ENCODE results near the gene OBP2A.

The OBP2A gene

GRCh38 chr9:135552021-135552697 lies 6.2 kb downstream of the OBP2A start:
- no peak for DNase-seq (ENCODE audit: low spot score)

DNA sequence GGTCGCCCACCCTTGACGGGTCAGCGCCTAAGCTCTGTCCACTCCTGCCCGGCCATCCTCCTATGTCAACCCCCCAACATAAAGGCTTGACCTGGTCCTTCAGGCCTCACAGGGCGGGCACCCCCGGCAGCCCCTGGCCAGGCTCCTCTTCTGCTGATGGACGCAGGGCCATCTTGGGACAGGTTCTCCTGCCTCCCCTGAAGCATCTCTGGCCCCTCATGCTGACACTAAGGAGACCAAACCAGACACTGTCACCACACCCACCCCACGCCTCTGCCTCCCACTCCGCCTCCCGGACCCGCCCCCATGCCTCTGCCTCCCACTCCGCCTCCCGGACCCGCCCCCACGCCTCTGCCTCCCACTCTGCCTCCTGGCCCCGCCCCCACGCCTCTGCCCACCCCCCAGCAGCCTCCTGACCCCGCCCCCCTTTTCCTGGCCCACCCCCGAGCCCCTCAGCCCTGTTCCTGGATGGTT lies 6.8 kb downstream of the OBP2A start:
- peak; percentile 64 for DNase-seq (ENCODE audit: low spot score)

DNA sequence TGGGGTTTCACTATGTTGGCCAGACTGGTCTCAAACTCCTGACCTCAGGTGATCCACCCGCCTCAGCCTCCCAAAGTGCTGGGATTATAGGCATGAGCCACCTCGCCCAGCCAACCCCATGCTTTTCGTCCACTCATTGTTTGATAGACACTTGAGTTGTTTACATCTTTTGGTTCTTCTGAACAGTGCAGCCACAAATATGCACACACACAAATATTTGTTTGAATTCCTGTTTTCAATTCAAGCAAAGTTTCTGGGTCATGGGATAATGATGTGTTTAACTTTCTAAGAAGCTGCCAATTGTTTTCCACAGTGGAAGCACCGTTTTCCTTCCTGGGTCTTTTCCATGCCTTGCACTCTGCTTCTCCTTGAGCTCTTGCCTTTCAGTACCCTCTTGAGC lies 8.8 kb downstream of the OBP2A start:
- DNase-seq (ENCODE audit: low spot score) = no peak

DNA sequence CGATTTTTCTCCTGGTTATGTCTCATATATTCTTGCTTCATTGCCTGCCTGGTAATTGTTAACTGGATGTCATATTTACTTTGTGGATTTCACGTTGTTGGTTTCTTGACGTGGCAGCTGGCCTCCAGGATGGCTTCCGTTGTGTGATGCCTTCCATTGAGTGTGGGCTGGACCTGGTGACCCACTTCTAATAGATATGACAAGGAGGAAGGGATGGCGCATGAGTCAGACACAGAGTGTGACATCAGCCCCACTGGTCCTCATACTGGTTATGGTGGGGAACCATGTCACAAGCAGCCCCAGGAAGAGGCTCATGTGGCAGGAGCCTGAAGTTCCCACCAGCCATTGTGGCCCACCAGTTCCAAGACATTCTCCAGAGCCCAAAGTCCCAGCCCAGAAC lies 9.3 kb downstream of the OBP2A start:
- no peak for DNase-seq (ENCODE audit: low spot score)

DNA sequence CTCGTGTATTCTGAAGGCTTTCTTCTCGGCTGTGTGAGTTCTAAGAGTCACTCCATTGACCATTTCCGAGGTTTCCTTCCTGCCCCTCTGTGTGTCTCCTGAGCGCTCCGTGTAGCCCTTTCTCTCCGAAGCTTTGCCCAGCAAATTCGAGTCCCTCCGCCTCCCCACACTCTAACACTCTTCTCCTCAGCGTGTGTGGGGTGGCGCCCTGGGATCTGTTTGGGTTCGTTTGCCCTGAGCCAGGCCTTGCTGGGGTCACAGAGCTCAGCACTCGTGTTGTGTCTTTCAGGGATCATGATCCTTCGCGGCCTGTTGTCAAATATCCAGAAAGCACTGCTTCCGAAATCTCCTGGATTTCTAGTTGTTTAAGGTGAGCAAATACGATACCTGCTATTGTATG lies 10.0 kb downstream of the OBP2A start:
- no peak for DNase-seq (ENCODE audit: low spot score)

- DNase-seq (ENCODE audit: low spot score) = no peak
These were observed 13.7 kb downstream of the OBP2A start for GRCh38 chr9:135559606-135560005.

- no peak for DNase-seq (ENCODE audit: low spot score)
These were observed 15.7 kb downstream of the OBP2A start, which contains the start of gene PAEP for GRCh38 chr9:135561391-135562234. Gene PAEP, plus strand, starts transcription at chr9:135561756.

GRCh38 chr9:135562235-135562745 lies 16.4 kb downstream of the OBP2A start:
- no peak for DNase-seq (ENCODE audit: low spot score)

GRCh38 chr9:135563039-135563476 lies 17.1 kb downstream of the OBP2A start:
- no peak for DNase-seq (ENCODE audit: low spot score)

DNA sequence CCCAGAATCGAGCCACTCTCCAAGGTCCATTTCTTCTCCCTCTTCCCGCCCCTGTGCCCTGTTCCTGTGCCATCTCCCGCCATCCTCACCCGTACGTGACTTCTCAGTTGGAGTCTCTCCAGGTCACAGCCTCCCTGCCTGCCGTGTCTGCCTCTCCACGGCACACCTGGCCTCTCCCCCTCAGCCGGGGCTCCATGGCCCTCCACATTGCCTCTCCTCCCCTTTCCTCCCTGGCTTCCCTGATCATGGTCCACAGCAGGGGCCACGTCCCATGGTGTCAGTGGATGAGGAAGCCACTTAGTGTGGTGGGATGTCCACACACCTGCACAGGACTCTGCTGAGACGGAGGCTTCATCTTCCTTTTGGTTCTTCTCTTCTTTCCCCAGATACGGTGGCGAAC lies 17.9 kb downstream of the OBP2A start:
- no peak for DNase-seq (ENCODE audit: low spot score)

GRCh38 chr9:135565141-135565628 lies 19.3 kb downstream of the OBP2A start:
- no peak for DNase-seq (ENCODE audit: low spot score)

- no peak for DNase-seq (ENCODE audit: low spot score)
These were observed 19.7 kb downstream of the OBP2A start for GRCh38 chr9:135565636-135566035.

- no peak for DNase-seq (ENCODE audit: low spot score)
These were observed 20.6 kb downstream of the OBP2A start for GRCh38 chr9:135566552-135566951.

- no peak for DNase-seq (ENCODE audit: low spot score)
These were observed 21.4 kb downstream of the OBP2A start for GRCh38 chr9:135567311-135567710.

DNA sequence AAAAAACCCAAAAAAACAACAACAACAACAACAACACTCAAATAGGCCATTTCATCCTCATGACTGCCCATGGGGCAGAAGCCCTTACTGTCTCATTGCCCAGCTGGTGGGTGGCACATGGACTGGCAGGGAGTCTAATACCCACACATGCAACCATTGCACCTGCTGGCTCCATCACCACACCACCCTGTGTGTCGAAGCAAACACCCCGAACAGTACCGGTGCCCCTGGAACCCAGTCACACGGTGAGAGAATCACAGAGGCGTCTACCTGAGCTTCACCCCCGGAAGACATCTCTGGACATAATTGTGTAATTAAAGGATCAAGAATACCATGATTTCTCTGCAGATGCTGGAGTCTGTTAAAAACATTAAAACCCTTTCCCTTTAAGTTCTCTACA lies 22.1 kb downstream of the OBP2A start:
- no peak for DNase-seq (ENCODE audit: low spot score)

DNA sequence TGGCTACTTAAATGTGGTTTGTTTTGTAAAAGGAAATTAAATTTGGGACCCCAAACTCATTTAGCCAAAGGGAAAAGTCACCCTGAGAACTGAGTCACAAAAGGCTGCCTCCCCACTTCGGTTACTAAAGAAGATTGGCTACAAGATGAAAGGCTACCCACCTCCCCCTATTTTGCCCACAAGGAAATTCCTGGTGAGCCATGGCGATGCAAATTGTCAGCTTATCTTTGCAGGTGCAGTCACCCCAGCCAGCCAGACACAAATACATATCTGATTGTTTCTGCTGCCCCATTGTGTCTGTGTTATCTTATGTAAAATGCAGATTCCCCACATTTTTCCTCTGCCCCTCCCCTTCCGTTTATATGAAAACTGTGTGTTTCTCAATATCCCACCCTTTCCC lies 24.5 kb downstream of the OBP2A start:
- no peak for DNase-seq (ENCODE audit: low spot score)

- DNase-seq (ENCODE audit: low spot score) = no peak
These were observed 26.3 kb downstream of the OBP2A start for GRCh38 chr9:135572233-135572632.

DNA sequence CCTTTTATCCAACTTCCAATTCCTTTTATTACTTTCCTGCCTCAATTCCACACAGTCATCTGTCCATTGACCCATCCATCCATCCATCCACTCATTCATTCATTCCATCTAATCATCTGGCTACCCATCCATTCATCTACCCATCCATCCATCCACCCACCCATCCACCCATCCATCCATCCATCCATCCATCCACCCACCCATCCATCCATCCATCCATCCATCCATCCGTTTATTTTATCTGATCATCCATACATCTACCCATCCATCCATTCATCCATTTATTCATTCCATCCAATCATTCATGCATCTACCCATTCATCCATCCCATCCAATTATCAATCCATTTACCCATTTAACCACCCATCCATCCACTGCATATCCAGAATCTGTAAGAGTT lies 27.2 kb downstream of the OBP2A start:
- no peak for DNase-seq (ENCODE audit: low spot score)

DNA sequence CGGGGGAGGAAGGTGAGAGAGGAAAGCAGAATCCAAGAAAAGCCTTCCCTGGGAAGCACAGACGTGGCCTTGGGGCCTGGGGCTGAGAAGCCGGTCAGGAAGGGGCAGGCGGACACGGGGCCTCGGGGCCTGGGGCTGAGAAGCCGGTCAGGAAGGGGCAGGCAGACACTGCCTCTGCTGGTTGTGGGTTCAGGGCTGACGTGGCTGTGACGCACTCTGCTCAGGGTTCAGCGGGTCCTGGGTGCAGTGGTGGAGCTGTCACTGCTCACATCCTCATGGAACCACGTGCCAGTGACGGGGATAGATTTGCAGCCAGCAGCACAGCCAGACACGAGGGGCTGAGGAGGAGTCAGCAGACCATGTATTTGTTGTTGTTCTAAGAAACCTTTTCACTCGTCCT lies 28.4 kb downstream of the OBP2A start:
- peak; percentile 14 for DNase-seq (ENCODE audit: low spot score)

DNA sequence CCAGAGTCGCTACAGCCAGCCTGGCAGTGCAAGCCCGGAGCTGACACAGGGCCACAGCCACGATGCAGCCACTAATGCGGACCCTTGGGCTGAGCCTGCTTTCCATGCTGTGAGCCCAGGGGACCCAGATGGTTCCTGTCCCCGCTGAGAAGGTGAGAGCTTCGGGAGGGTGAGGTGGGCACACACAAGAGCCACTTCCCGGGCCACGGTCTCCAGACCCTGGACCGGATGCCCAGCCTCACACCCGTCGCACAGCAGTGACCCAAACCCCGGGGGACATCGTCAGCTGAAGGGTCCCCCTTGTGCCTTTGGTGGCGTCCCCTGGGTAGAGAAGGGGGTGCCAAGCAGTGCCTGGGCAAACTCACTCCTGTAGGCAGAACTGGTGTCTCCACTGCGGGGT lies 29.0 kb downstream of the OBP2A start:
- no peak for DNase-seq (ENCODE audit: low spot score)

- DNase-seq (ENCODE audit: low spot score) = peak; percentile 13
These were observed 30.2 kb downstream of the OBP2A start for GRCh38 chr9:135575995-135576631.

DNA sequence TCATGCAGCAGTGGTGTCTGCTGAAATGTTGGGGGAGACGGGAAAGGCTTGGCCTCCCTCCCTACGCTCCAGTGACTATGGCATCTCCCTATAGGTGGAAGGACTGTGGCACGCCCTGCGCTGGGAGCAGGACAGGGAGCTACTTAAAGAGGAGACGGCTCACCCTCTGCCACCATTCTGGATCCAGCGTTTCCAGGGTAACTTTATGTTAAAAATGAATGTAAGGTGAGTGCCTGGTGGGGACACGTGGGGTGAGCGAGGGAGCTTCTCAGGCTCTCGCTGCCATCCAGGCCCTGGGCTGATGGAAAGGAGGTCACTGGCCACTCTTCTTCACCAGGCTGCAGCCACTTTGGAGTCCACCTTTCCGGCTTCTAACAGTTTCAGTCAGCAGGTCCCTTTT lies 31.3 kb downstream of the OBP2A start:
- DNase-seq (ENCODE audit: low spot score) = no peak

Data from iPS-NIHi11 (cell line).